H9 (cell line): ENCODE results near the gene IL1RAPL2. TPM values are rescaled to one million over a fixed set of nuclear protein-coding genes. Genes with fewer than 3 reads are reported as not detected.

Experiments
- DNase-seq: peaks from one replicate; pipeline ENCODE4 v3.0.0-alpha.2; 2017
- H2AFZ ChIP-seq: one replicate; pipeline ENCODE4 v1.6.1; 2013; ENCODE audit warnings: mild to moderate bottlenecking, low read length, control low read depth, moderate library complexity
- H2AK5ac ChIP-seq: 2 replicates; pipeline ENCODE4 v1.6.1; 2013; ENCODE audit warnings: low read length, control low read depth, mixed read lengths; ENCODE audit not compliant: insufficient read length
- H2BK120ac ChIP-seq: one replicate; pipeline ENCODE4 v1.6.1; 2013; ENCODE audit warnings: low read depth, mild to moderate bottlenecking, low read length, control low read depth, inconsistent platforms; ENCODE audit not compliant: poor library complexity, severe bottlenecking
- H2BK12ac ChIP-seq: 2 replicates; pipeline ENCODE4 v1.6.1; 2013; ENCODE audit warnings: low read length, control low read depth, mixed read lengths, low read depth; ENCODE audit not compliant: insufficient read length
- H2BK15ac ChIP-seq: 2 replicates; pipeline ENCODE4 v1.6.1; 2013; ENCODE audit warnings: low read depth, low read length, control low read depth
- H2BK20ac ChIP-seq: one replicate; pipeline ENCODE4 v1.6.1; 2013; ENCODE audit warnings: low read depth, mild to moderate bottlenecking, low read length, control low read depth, inconsistent platforms; ENCODE audit not compliant: poor library complexity, severe bottlenecking
- H2BK5ac ChIP-seq: 2 replicates; pipeline ENCODE4 v1.6.1; 2013; ENCODE audit warnings: low read length, control low read depth, mixed read lengths; ENCODE audit not compliant: insufficient read length
- H3K14ac ChIP-seq: 2 replicates; pipeline ENCODE4 v1.6.1; 2013; ENCODE audit warnings: low read length, control low read depth; ENCODE audit not compliant: insufficient read depth
- H3K18ac ChIP-seq: 2 replicates; pipeline ENCODE4 v1.6.1; 2013; ENCODE audit warnings: low read depth, mild to moderate bottlenecking, mixed read lengths, low read length, control low read depth; ENCODE audit not compliant: insufficient read length
- H3K23ac ChIP-seq: 2 replicates; pipeline ENCODE4 v1.6.1; 2013; ENCODE audit warnings: low read length, control low read depth, mixed read lengths, low read depth; ENCODE audit not compliant: insufficient read length
- H3K23me2 ChIP-seq: 2 replicates; pipeline ENCODE4 v1.6.1; 2013; ENCODE audit warnings: low read depth, mild to moderate bottlenecking, mixed read lengths, low read length, control low read depth; ENCODE audit not compliant: insufficient read length, poor library complexity, severe bottlenecking
- H3K27ac ChIP-seq: 2 replicates; pipeline ENCODE4 v1.5.1; 2013; ENCODE audit warnings: low read length, control low read depth, mixed read lengths, low read depth; ENCODE audit not compliant: insufficient read length
- H3K27me3 ChIP-seq: 2 replicates; pipeline ENCODE4 v1.6.1; 2013; ENCODE audit warnings: low read length, control low read depth, inconsistent platforms; ENCODE audit not compliant: insufficient read depth
- H3K4ac ChIP-seq: 2 replicates; pipeline ENCODE4 v1.6.1; 2013; ENCODE audit warnings: low read depth, mild to moderate bottlenecking, control low read depth, inconsistent platforms, low read length, moderate library complexity
- H3K4me1 ChIP-seq: 2 replicates; pipeline ENCODE4 v1.6.1; 2013; ENCODE audit warnings: low read length, control low read depth, inconsistent platforms; ENCODE audit not compliant: insufficient read depth
- H3K4me2 ChIP-seq: 2 replicates; pipeline ENCODE4 v1.6.1; 2013; ENCODE audit warnings: low read length, control low read depth, mixed read lengths; ENCODE audit not compliant: insufficient read length, insufficient read depth
- H3K56ac ChIP-seq: 2 replicates; pipeline ENCODE4 v1.6.1; 2013; ENCODE audit warnings: low read depth, mild to moderate bottlenecking, mixed read lengths, low read length, control low read depth; ENCODE audit not compliant: insufficient read length
- H3K79me1 ChIP-seq: 2 replicates; pipeline ENCODE4 v1.6.1; 2013; ENCODE audit warnings: low read depth, mild to moderate bottlenecking, moderate library complexity, low read length, control low read depth, inconsistent platforms; ENCODE audit not compliant: insufficient read depth, poor library complexity, severe bottlenecking
- H3K79me2 ChIP-seq: 2 replicates; pipeline ENCODE4 v1.6.1; 2013; ENCODE audit warnings: low read length, control low read depth, inconsistent platforms; ENCODE audit not compliant: insufficient read depth
- H3K9ac ChIP-seq: 2 replicates; pipeline ENCODE4 v1.6.1; 2013; ENCODE audit warnings: low read length, control low read depth, mixed read lengths; ENCODE audit not compliant: insufficient read length; ENCODE audit errors: extremely low read depth
- H3K9me3 ChIP-seq: one replicate; pipeline ENCODE4 v1.6.1; 2013; ENCODE audit warnings: low read depth, low read length, inconsistent platforms; ENCODE audit not compliant: control insufficient read depth
- H3T11ph ChIP-seq: one replicate; pipeline ENCODE4 v1.6.1; 2013; ENCODE audit warnings: mild to moderate bottlenecking, low read length, control low read depth, inconsistent platforms
- H4K20me1 ChIP-seq: one replicate; pipeline ENCODE4 v1.6.1; 2013; ENCODE audit not compliant: control insufficient read depth, insufficient read length, insufficient read depth
- H4K5ac ChIP-seq: 2 replicates; pipeline ENCODE4 v1.6.1; 2013; ENCODE audit warnings: low read depth, mild to moderate bottlenecking, mixed read lengths, low read length, control low read depth; ENCODE audit not compliant: insufficient read length
- H4K8ac ChIP-seq: replicated peaks from 2 replicates; pipeline ENCODE4 v1.6.1; 2013; ENCODE audit warnings: low read length, control low read depth, mixed read lengths, low read depth; ENCODE audit not compliant: insufficient read length
- H4K91ac ChIP-seq: 2 replicates; pipeline ENCODE4 v1.6.1; 2013; ENCODE audit warnings: low read depth, mild to moderate bottlenecking, moderate library complexity, mixed read lengths, low read length, control low read depth; ENCODE audit not compliant: insufficient read length
- H3K27ac Mint-ChIP-seq, 3 experiments: 2 replicates in 2 of 3; 3 replicates in 1 of 3; pipeline ENCODE4 v1.8.0; 2020 to 2021; ENCODE audit warnings: mixed read lengths in 3 of 3, mild to moderate bottlenecking in 1 of 3, moderate library complexity in 1 of 3
- H3K27me3 Mint-ChIP-seq: 2 replicates; pipeline ENCODE4 v1.8.0; 2021; ENCODE audit warnings: low read depth, mild to moderate bottlenecking, moderate library complexity, mixed read lengths
- H3K36me3 Mint-ChIP-seq, 3 experiments: 2 replicates in 2 of 3; 3 replicates in 1 of 3; pipeline ENCODE4 v1.8.0; 2020 to 2021; ENCODE audit warnings: low read depth in 3 of 3, mixed read lengths in 3 of 3; ENCODE audit not compliant: insufficient read depth in 1 of 3
- H3K4me1 Mint-ChIP-seq, 2 experiments: 2 replicates each; pipeline ENCODE4 v1.8.0; 2020; ENCODE audit warnings: mixed read lengths in 2 of 2
- H3K4me3 Mint-ChIP-seq, 2 experiments: 2 replicates in 1 of 2; 3 replicates in 1 of 2; pipeline ENCODE4 v1.8.0; 2020 to 2021; ENCODE audit warnings: mild to moderate bottlenecking in 2 of 2, mixed read lengths in 2 of 2, moderate library complexity in 1 of 2
- H3K9me3 Mint-ChIP-seq, 2 experiments: 2 replicates in 1 of 2; 3 replicates in 1 of 2; pipeline ENCODE4 v1.8.0; 2020; ENCODE audit warnings: mild to moderate bottlenecking in 2 of 2, mixed read lengths in 2 of 2, moderate library complexity in 1 of 2
- total RNA-seq: library from RNA; stranded (reverse); gene quantifications from 2 replicates; pipeline ENCODE4 v1.2.1, GENCODE V29; 2021
- TF ChIP-seq, protein P1 (sequence below): fragments of 200-600 bp; sonication (generic); conservative IDR thresholded peaks from 3 replicates; pipeline ENCODE4 v1.8.0; 2021; ENCODE audit warnings: antibody characterized with exemption, mild to moderate bottlenecking

Gene IL1RAPL2
- total RNA-seq, 1 experiment from 2014 or later: not detected

DNA sequence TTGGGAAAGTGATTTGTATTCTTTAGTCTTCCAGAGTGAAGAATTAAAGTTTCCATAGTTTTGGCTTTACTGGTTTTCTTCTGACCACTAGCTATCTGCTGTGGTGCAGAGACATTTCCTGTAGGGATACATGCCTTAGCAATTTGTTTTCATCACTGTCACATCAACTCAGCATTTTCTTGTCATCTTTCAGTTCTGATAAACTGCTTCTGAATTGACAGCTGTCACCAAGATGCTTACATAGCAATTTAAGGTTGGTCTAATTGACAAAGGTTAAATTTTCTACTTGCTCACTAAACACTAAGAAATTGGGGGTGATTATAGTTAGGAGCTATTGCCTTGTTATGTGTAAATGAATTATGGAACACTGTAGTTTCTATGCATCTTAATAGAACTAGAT, 422.0 kb downstream of the IL1RAPL2 start:
- no peak overlapping the region for H3K4me3 Mint-ChIP-seq
- Histone ChIP-seq H3K9ac (no peak overlapping the region), H4K91ac (no peak overlapping the region)

More for the DNA sequence above, 422.0 kb downstream of the IL1RAPL2 start:
- Mint-ChIP-seq H3K36me3 (no peaks in the 10 kb centered on the region), H3K4me1 (no peaks in the 10 kb centered on the region), H3K9me3 (peaks cover 0 to 29% of the 10 kb centered on the region in 2 experiments; a peak in 2 of 5 replicates), H3K27me3 (no peaks in the 10 kb centered on the region), H3K27ac (no peak overlapping the region)
- Histone ChIP-seq H3K56ac (no peak overlapping the region), H3K79me1 (no peaks in the 10 kb centered on the region), H3T11ph (no peak overlapping the region), H2BK120ac (no peak overlapping the region), H3K9me3 (no peaks in the 10 kb centered on the region), H3K27me3 (no peaks in the 10 kb centered on the region), H3K4me2 (no peak overlapping the region), H3K14ac (no peak overlapping the region), H2BK5ac (no peak overlapping the region), H2BK20ac (no peak overlapping the region), H3K23me2 (no peaks in the 10 kb centered on the region), H2AK5ac (no peak overlapping the region), H3K23ac (no peak overlapping the region), H4K5ac (no peak overlapping the region), H4K20me1 (no peaks in the 10 kb centered on the region), H2BK12ac (no peak overlapping the region), H2AFZ (no peak overlapping the region), H3K79me2 (no peaks in the 10 kb centered on the region), H3K4ac (no peak overlapping the region), H3K18ac (no peak overlapping the region), H2BK15ac (no peak overlapping the region), H3K4me1 (no peaks in the 10 kb centered on the region), H4K8ac (no peak overlapping the region), H3K27ac (no peak overlapping the region)
- DNase-seq: no peak
- TF ChIP-seq, protein P1, sequence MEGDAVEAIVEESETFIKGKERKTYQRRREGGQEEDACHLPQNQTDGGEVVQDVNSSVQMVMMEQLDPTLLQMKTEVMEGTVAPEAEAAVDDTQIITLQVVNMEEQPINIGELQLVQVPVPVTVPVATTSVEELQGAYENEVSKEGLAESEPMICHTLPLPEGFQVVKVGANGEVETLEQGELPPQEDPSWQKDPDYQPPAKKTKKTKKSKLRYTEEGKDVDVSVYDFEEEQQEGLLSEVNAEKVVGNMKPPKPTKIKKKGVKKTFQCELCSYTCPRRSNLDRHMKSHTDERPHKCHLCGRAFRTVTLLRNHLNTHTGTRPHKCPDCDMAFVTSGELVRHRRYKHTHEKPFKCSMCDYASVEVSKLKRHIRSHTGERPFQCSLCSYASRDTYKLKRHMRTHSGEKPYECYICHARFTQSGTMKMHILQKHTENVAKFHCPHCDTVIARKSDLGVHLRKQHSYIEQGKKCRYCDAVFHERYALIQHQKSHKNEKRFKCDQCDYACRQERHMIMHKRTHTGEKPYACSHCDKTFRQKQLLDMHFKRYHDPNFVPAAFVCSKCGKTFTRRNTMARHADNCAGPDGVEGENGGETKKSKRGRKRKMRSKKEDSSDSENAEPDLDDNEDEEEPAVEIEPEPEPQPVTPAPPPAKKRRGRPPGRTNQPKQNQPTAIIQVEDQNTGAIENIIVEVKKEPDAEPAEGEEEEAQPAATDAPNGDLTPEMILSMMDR: no peak
